ENCODE data around the gene HARS1.
"Not testable (repeated sequence)": the region's sequence is repeated elsewhere in the genome, so short reads cannot be mapped to it uniquely, and the experiment has no call there.

DNA sequence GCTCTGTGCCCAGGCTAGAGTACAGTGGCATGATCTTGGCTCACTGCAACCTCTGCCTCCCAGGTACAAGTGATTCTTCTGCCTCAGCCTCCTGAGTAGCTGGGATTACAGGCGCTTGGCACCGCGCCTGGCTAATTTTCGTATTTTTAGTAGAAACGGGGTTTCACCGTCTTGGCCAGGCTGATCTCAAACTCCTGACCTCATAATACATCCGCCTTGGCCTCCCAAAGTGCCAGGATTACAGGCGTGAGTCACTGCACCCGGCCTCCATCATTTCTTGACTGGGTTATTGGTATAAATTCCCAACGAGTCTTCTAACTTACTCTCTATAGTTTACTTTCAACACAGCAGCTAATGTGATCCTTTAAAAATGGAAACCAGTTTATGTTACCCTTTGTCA is 66.3 kb downstream of the HARS1 start:
- TF ChIP-seq, protein P1, sequence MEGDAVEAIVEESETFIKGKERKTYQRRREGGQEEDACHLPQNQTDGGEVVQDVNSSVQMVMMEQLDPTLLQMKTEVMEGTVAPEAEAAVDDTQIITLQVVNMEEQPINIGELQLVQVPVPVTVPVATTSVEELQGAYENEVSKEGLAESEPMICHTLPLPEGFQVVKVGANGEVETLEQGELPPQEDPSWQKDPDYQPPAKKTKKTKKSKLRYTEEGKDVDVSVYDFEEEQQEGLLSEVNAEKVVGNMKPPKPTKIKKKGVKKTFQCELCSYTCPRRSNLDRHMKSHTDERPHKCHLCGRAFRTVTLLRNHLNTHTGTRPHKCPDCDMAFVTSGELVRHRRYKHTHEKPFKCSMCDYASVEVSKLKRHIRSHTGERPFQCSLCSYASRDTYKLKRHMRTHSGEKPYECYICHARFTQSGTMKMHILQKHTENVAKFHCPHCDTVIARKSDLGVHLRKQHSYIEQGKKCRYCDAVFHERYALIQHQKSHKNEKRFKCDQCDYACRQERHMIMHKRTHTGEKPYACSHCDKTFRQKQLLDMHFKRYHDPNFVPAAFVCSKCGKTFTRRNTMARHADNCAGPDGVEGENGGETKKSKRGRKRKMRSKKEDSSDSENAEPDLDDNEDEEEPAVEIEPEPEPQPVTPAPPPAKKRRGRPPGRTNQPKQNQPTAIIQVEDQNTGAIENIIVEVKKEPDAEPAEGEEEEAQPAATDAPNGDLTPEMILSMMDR (IDR thresholded peaks at IDR 0.05): not testable (repeated sequence)
- TF ChIP-seq POLR2A (IDR thresholded peaks at IDR 0.05): not testable (repeated sequence)

All from body of pancreas (tissue), 4 donors.